Endodermal cell (in vitro differentiated cells): ENCODE measurements around the gene KCTD1. TPM values are rescaled to one million over a fixed set of nuclear protein-coding genes. Genes with fewer than 3 reads are reported as not detected.

ENCODE experiments used
- DNase-seq: peaks from one replicate; pipeline ENCODE4 v3.0.0-alpha.2; 2017
- H3K27ac ChIP-seq: 2 replicates; pipeline ENCODE4 v1.5.1; 2013; ENCODE audit warnings: mild to moderate bottlenecking, low read depth, low read length, moderate library complexity
- H3K27me3 ChIP-seq: 2 replicates; pipeline ENCODE4 v1.6.1; 2013; ENCODE audit warnings: mild to moderate bottlenecking, low read length, moderate library complexity; ENCODE audit not compliant: insufficient read depth, control insufficient read depth, poor library complexity, severe bottlenecking
- H3K36me3 ChIP-seq: 2 replicates; pipeline ENCODE4 v1.7.0; 2013; ENCODE audit warnings: mild to moderate bottlenecking, low read length, moderate library complexity; ENCODE audit not compliant: control insufficient read depth, insufficient read depth
- H3K4me1 ChIP-seq: one replicate; pipeline ENCODE4 v1.7.0; 2013; ENCODE audit warnings: low read length; ENCODE audit not compliant: control insufficient read depth, insufficient read depth
- H3K4me3 ChIP-seq: 2 replicates; pipeline ENCODE4 v1.5.1; 2013; ENCODE audit warnings: mild to moderate bottlenecking, low read length, moderate library complexity
- H3K9ac ChIP-seq: 2 replicates; pipeline ENCODE4 v1.6.1; 2013; ENCODE audit warnings: mild to moderate bottlenecking, low read length, moderate library complexity; ENCODE audit not compliant: poor library complexity, severe bottlenecking; ENCODE audit errors: extremely low read depth
- H3K9me3 ChIP-seq: 2 replicates; pipeline ENCODE4 v1.6.1; 2013; ENCODE audit warnings: mild to moderate bottlenecking, low read length, moderate library complexity; ENCODE audit not compliant: control insufficient read depth
- H3K27ac Mint-ChIP-seq: 2 replicates; pipeline ENCODE4 v1.8.0; 2020; ENCODE audit warnings: mixed read lengths
- H3K27me3 Mint-ChIP-seq: 2 replicates; pipeline ENCODE4 v1.8.0; 2021; ENCODE audit warnings: mild to moderate bottlenecking, mixed read lengths; ENCODE audit not compliant: insufficient read depth
- H3K36me3 Mint-ChIP-seq: 2 replicates; pipeline ENCODE4 v1.8.0; 2020; ENCODE audit warnings: low read depth, mixed read lengths
- H3K4me1 Mint-ChIP-seq: 2 replicates; pipeline ENCODE4 v1.8.0; 2020; ENCODE audit warnings: mixed read lengths
- H3K4me3 Mint-ChIP-seq: 2 replicates; pipeline ENCODE4 v1.8.0; 2020; ENCODE audit warnings: mild to moderate bottlenecking, moderate library complexity, mixed read lengths
- H3K9me3 Mint-ChIP-seq: 2 replicates; pipeline ENCODE4 v1.8.0; 2020; ENCODE audit warnings: mild to moderate bottlenecking, mixed read lengths
- WGBS, 2 experiments: methylation state at CpG; one replicate each; pipeline versions ENCODE4 v1.1.5 to v1.1.7; 2013; ENCODE audit warnings: missing lambda C conversion rate in 2 of 2, mixed read lengths in 1 of 2; ENCODE audit not compliant: insufficient coverage in 1 of 2, insufficient read length in 1 of 2; 5-methylcytosine and 5-hydroxymethylcytosine counted together
- total RNA-seq, 2 donors: library from RNA; stranded (reverse); fragmentation: NEBNext Ultra II Directional in 1 of 2; extraction: Animal tissue kit (Norgen Biotek cat#: 25700) in 1 of 2; gene quantifications; 2 replicates in 1 of 2; 3 replicates in 1 of 2; pipeline ENCODE4 v1.2.1, GENCODE V29; 2021
- TF ChIP-seq, protein P1 (sequence below): fragments of 200-600 bp; sonication (generic); conservative IDR thresholded peaks from 2 replicates; pipeline ENCODE4 v1.5.0; 2021; ENCODE audit warnings: antibody characterized with exemption, mild to moderate bottlenecking

KCTD1 gene
- total RNA-seq, 2 donors from 2014 or later, result 6.8 to 7.3 TPM

DNA sequence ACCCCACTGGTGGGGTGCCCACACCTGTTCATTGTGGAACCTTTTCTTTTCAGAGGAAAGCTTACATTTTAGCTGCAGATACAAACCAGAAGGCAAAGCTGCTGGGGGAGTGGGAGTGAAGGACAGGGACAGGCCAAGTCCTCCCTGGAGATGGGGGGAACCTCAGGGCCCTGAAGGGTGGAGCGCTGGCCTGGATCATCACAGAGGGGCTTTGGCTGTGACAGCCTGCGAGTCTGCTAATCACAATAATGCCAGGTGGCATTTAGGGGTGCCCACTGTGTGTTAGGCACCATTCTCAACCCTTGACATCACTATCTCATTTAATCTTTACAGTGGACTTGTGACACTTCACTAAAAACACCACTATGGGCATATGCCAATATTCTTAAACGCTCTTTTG, 27.4 kb downstream of the KCTD1 start:
- WGBS, 2 experiments, result 90 to 91% methylated on average over 2 to 3 of the region's 3 CpGs
- Histone ChIP-seq H3K36me3 (no peaks in the 10 kb centered on the region), H3K9ac (no peak overlapping the region), H3K4me1 (peaks cover 2% of the 10 kb centered on the region), H3K27me3 (no peaks in the 10 kb centered on the region), H3K9me3 (no peaks in the 10 kb centered on the region), H3K27ac (no peak overlapping the region), H3K4me3 (no peak overlapping the region)
- no peak overlapping the region for H3K27ac Mint-ChIP-seq
- H3K4me1 Mint-ChIP-seq, result peaks cover 20% of the 10 kb centered on the region
- DNase-seq, result no peak
- no peaks in the 10 kb centered on the region for H3K9me3 Mint-ChIP-seq
- H3K36me3 Mint-ChIP-seq, result no peaks in the 10 kb centered on the region
- TF ChIP-seq, protein P1, sequence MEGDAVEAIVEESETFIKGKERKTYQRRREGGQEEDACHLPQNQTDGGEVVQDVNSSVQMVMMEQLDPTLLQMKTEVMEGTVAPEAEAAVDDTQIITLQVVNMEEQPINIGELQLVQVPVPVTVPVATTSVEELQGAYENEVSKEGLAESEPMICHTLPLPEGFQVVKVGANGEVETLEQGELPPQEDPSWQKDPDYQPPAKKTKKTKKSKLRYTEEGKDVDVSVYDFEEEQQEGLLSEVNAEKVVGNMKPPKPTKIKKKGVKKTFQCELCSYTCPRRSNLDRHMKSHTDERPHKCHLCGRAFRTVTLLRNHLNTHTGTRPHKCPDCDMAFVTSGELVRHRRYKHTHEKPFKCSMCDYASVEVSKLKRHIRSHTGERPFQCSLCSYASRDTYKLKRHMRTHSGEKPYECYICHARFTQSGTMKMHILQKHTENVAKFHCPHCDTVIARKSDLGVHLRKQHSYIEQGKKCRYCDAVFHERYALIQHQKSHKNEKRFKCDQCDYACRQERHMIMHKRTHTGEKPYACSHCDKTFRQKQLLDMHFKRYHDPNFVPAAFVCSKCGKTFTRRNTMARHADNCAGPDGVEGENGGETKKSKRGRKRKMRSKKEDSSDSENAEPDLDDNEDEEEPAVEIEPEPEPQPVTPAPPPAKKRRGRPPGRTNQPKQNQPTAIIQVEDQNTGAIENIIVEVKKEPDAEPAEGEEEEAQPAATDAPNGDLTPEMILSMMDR, result no peak
- H3K27me3 Mint-ChIP-seq, result peaks cover 8% of the 10 kb centered on the region
- no peak overlapping the region for H3K4me3 Mint-ChIP-seq

GRCh38 chr18:26519114-26519513, 29.2 kb downstream of the KCTD1 start:
- DNase-seq, result no peak
- Histone ChIP-seq H3K9ac (no peak overlapping the region), H3K4me3 (no peak overlapping the region), H3K27me3 (no peaks in the 10 kb centered on the region), H3K27ac (no peak overlapping the region), H3K9me3 (no peaks in the 10 kb centered on the region), H3K4me1 (peaks cover 2% of the 10 kb centered on the region), H3K36me3 (no peaks in the 10 kb centered on the region)
- Mint-ChIP-seq H3K4me1 (peaks cover 27% of the 10 kb centered on the region), H3K27me3 (peaks cover 1% of the 10 kb centered on the region), H3K36me3 (no peaks in the 10 kb centered on the region), H3K9me3 (no peaks in the 10 kb centered on the region), H3K4me3 (no peak overlapping the region), H3K27ac (no peak overlapping the region)
- TF ChIP-seq, protein P1, result no peak
- WGBS, 2 experiments, result 93 to 95% methylated on average over 2 to 4 of the region's 4 CpGs

- Mint-ChIP-seq H3K27ac (peak overlapping the region; percentile 41), H3K27me3 (peaks cover 1% of the 10 kb centered on the region), H3K36me3 (no peaks in the 10 kb centered on the region), H3K9me3 (no peaks in the 10 kb centered on the region), H3K4me1 (peaks cover 28% of the 10 kb centered on the region), H3K4me3 (no peak overlapping the region)
- Histone ChIP-seq H3K4me1 (peaks cover 2% of the 10 kb centered on the region), H3K27me3 (no peaks in the 10 kb centered on the region), H3K9ac (no peak overlapping the region), H3K36me3 (no peaks in the 10 kb centered on the region), H3K27ac (no peak overlapping the region), H3K9me3 (no peaks in the 10 kb centered on the region), H3K4me3 (no peak overlapping the region)
- no peak for DNase-seq
- 70 to 100% methylated on average over 2 of the region's 2 CpGs for WGBS, 2 experiments
- TF ChIP-seq, protein P1, result peak; percentile 22
These were observed 31.4 kb downstream of the KCTD1 start for GRCh38 chr18:26516964-26517363.
